DMS79 treated with DMSO at 0.1 percent for 48 hours (cell line): Measurements from ENCODE around the gene DMTF1.
"Not testable (repeated sequence)": the region's sequence is repeated elsewhere in the genome, so short reads cannot be mapped to it uniquely, and the experiment has no call there.

Source experiments
- DNase-seq: peaks from one replicate; lab custom pipeline; 2025; lab: John Stamatoyannopoulos, UW

DMTF1 gene

GRCh38 chr7:87152112-87152896, at the start of gene DMTF1:
TSS of gene DMTF1 (plus strand) at chr7:87152453. CDS start at chr7:87164942, 12,489 bp downstream.
- DNase-seq = peak; percentile 93

GRCh38 chr7:87105401-87105800, 46.9 kb upstream of the DMTF1 start:
- no peak for DNase-seq

GRCh38 chr7:87106974-87107612, 45.2 kb upstream of the DMTF1 start:
- DNase-seq = no peak

- DNase-seq = no peak
These were observed 44.1 kb upstream of the DMTF1 start for GRCh38 chr7:87107949-87108776.

GRCh38 chr7:87110778-87111177, 41.5 kb upstream of the DMTF1 start:
- DNase-seq = no peak

GRCh38 chr7:87111877-87112276, 40.4 kb upstream of the DMTF1 start:
- no peak for DNase-seq

GRCh38 chr7:87113077-87113476, 39.2 kb upstream of the DMTF1 start:
- DNase-seq = no peak

- not testable (repeated sequence) for DNase-seq
These were observed 38.3 kb upstream of the DMTF1 start for GRCh38 chr7:87113904-87114303.

GRCh38 chr7:87115772-87116171, 36.5 kb upstream of the DMTF1 start:
- DNase-seq = not testable (repeated sequence)

- no peak for DNase-seq
These were observed 35.9 kb upstream of the DMTF1 start for GRCh38 chr7:87116315-87116714.

- no peak for DNase-seq
These were observed 32.7 kb upstream of the DMTF1 start for GRCh38 chr7:87119581-87119980.

- no peak for DNase-seq
These were observed 29.1 kb upstream of the DMTF1 start for GRCh38 chr7:87123105-87123504.

- no peak for DNase-seq
These were observed 25.2 kb upstream of the DMTF1 start for GRCh38 chr7:87127019-87127418.

GRCh38 chr7:87128861-87129267, 23.4 kb upstream of the DMTF1 start:
- DNase-seq = no peak

GRCh38 chr7:87129332-87129731, 22.9 kb upstream of the DMTF1 start:
- DNase-seq = no peak

- DNase-seq = no peak
These were observed 22.4 kb upstream of the DMTF1 start for GRCh38 chr7:87129848-87130247.

GRCh38 chr7:87131771-87132170, 20.5 kb upstream of the DMTF1 start:
- DNase-seq = no peak

- DNase-seq = no peak
These were observed 15.0 kb upstream of the DMTF1 start for GRCh38 chr7:87137271-87137670.

- no peak for DNase-seq
These were observed 12.7 kb upstream of the DMTF1 start for GRCh38 chr7:87139514-87139913.

GRCh38 chr7:87140271-87140748, 11.9 kb upstream of the DMTF1 start:
- no peak for DNase-seq

GRCh38 chr7:87144173-87144657, 8.0 kb upstream of the DMTF1 start:
- no peak for DNase-seq

- DNase-seq = no peak
These were observed 5.4 kb upstream of the DMTF1 start for GRCh38 chr7:87146740-87147386.
